Endothelial cell of umbilical vein (primary cell): ENCODE results near the gene CAPN12. TPM values are rescaled to one million over a fixed set of nuclear protein-coding genes. Genes with fewer than 3 reads are reported as not detected.

Experiments used
- BruUV-seq: library from RNA; stranded (reverse); fragments of 400-500 nt; replicated peaks from 2 replicates; lab custom pipeline; 2021; lab: Mats Ljungman, UMichigan
- CTCF ChIA-PET: fragments of 300-600, 350-600 bp; sonication (Branson Sonifier 250); formaldehyde crosslinking; loops from one replicate; lab custom pipeline; 2021; ENCODE audit warnings: antibody characterized with exemption, inconsistent platforms; lab: Charles Lee
- POLR2A ChIA-PET: fragments of 300-600, 350-600 bp; sonication (Branson Sonifier 250); formaldehyde crosslinking; loops from one replicate; lab custom pipeline; 2021; ENCODE audit warnings: antibody characterized with exemption, inconsistent platforms; lab: Charles Lee
- DNase-seq: peaks from one replicate; pipeline ENCODE4 v3.0.0-alpha.2; 2011; ENCODE audit warnings: low read depth, low spot score
- FAIRE-seq: peaks from 2 replicates; lab custom pipeline; 2011; peaks lifted over from hg19 to GRCh38; lab: Jason Lieb, UNC
- H2AFZ ChIP-seq: 2 replicates; pipeline ENCODE4 v1.6.0; 2012; ENCODE audit warnings: low read depth, low read length, control low read depth, inconsistent platforms
- H3K27ac ChIP-seq: 2 replicates; pipeline ENCODE4 v1.5.1; 2011; ENCODE audit warnings: low read depth, mild to moderate bottlenecking, control low read depth, low read length, moderate library complexity; ENCODE audit not compliant: insufficient read depth
- H3K27me3 ChIP-seq, 2 experiments: 2 replicates each; pipeline versions ENCODE4 v1.6.0 to v1.6.1; 2011; ENCODE audit warnings: low read length in 2 of 2, mixed read lengths in 1 of 2; ENCODE audit not compliant: control insufficient read depth in 2 of 2, insufficient read depth in 2 of 2
- H3K36me3 ChIP-seq, 2 experiments: 2 replicates in 1 of 2; 3 replicates in 1 of 2; pipeline ENCODE4 v1.5.1; 2011; ENCODE audit warnings: low read length in 2 of 2, mild to moderate bottlenecking in 1 of 2, moderate library complexity in 1 of 2; ENCODE audit not compliant: control insufficient read depth in 2 of 2, insufficient read depth in 2 of 2; ENCODE audit errors: extremely low read depth in 1 of 2
- H3K4me1 ChIP-seq: 3 replicates; pipeline ENCODE4 v1.5.1; 2011; ENCODE audit warnings: mild to moderate bottlenecking, low read length; ENCODE audit not compliant: control insufficient read depth, insufficient read depth; ENCODE audit errors: extremely low read depth
- H3K4me2 ChIP-seq: 2 replicates; pipeline ENCODE4 v1.6.1; 2011; ENCODE audit warnings: low read length, control low read depth, mixed read lengths; ENCODE audit not compliant: insufficient read depth
- H3K4me3 ChIP-seq, 3 experiments: fragments of 200-600 bp in 1 of 3; sonication (generic), shearing (Covaris generic) in 1 of 3; replicated peaks in 1 of 3; 2 replicates each; pipeline ENCODE4 v1.5.1; 2011 to 2016; ENCODE audit warnings: control low read depth in 3 of 3, low read length in 3 of 3, mild to moderate bottlenecking in 2 of 3, inconsistent platforms in 1 of 3, low read depth in 1 of 3, moderate library complexity in 1 of 3; ENCODE audit not compliant: insufficient read depth in 1 of 3
- H3K79me2 ChIP-seq: 2 replicates; pipeline ENCODE4 v1.6.0; 2012; ENCODE audit warnings: low read length, inconsistent platforms; ENCODE audit not compliant: control insufficient read depth, insufficient read depth
- H3K9ac ChIP-seq: replicated peaks from 2 replicates; pipeline ENCODE3; 2011; ENCODE audit warnings: low read length, control low read depth; ENCODE audit not compliant: insufficient read depth; ENCODE audit errors: extremely low read depth
- H3K9me1 ChIP-seq: replicated peaks from 3 replicates; pipeline ENCODE4 v1.6.0; 2011; ENCODE audit warnings: mild to moderate bottlenecking, low read length; ENCODE audit not compliant: control insufficient read depth, insufficient read depth; ENCODE audit errors: extremely low read depth
- H3K9me3 ChIP-seq: replicated peaks from 2 replicates; pipeline ENCODE4 v1.5.1; 2012; ENCODE audit warnings: low read length, inconsistent platforms; ENCODE audit not compliant: control insufficient read depth, insufficient read depth
- H4K20me1 ChIP-seq: replicated peaks from 2 replicates; pipeline ENCODE3; 2011; ENCODE audit warnings: mild to moderate bottlenecking, low read length; ENCODE audit not compliant: control insufficient read depth, insufficient read depth; ENCODE audit errors: extremely low read depth
- CTCF ChIP-seq, 2 donors: IDR thresholded peaks; 1 replicate in 1 of 2; 2 replicates in 1 of 2; pipeline ENCODE4 v1.5.1; 2011; ENCODE audit warnings: low read length in 2 of 2, mild to moderate bottlenecking in 2 of 2, moderate library complexity in 2 of 2, control low read depth in 1 of 2, inconsistent platforms in 1 of 2, low read depth in 1 of 2; ENCODE audit not compliant: insufficient read depth in 1 of 2; ENCODE audit errors: extremely low read depth in 1 of 2
- EZH2 ChIP-seq: IDR thresholded peaks from 2 replicates; pipeline ENCODE4 v1.6.1; 2012; ENCODE audit warnings: borderline replicate concordance, low read depth, mild to moderate bottlenecking, moderate library complexity, low read length, inconsistent platforms; ENCODE audit not compliant: severe bottlenecking
- FOS ChIP-seq: IDR thresholded peaks from 2 replicates; pipeline ENCODE4 v1.6.1; 2011; ENCODE audit warnings: mild to moderate bottlenecking, low read length, moderate library complexity, borderline replicate concordance; ENCODE audit not compliant: insufficient read depth
- GATA2 ChIP-seq: IDR thresholded peaks from 2 replicates; pipeline ENCODE4 v1.7.0; 2011; ENCODE audit warnings: low read depth, mild to moderate bottlenecking, moderate library complexity, mixed read lengths, low read length; ENCODE audit not compliant: insufficient read length, insufficient read depth
- JUN ChIP-seq: IDR thresholded peaks from 2 replicates; pipeline ENCODE4 v1.6.1; 2011; ENCODE audit warnings: borderline replicate concordance, low read depth; ENCODE audit not compliant: insufficient read length, insufficient read depth
- MYC ChIP-seq: IDR thresholded peaks from one replicate; pipeline ENCODE4 v1.6.1; 2011; ENCODE audit warnings: mild to moderate bottlenecking, low read depth, low read length
- POLR2A ChIP-seq: IDR thresholded peaks from 2 replicates; pipeline ENCODE4 v1.6.1; 2012; ENCODE audit warnings: low read depth, mild to moderate bottlenecking, control low read depth, low read length
- POLR2AphosphoS5 ChIP-seq: IDR thresholded peaks from 2 replicates; pipeline ENCODE4 v1.6.1; 2012; ENCODE audit warnings: low read depth, mild to moderate bottlenecking, control low read depth, low read length, moderate library complexity; ENCODE audit not compliant: insufficient read depth
- dilution Hi-C: fragments of 300-500 bp; cut with MboI; formaldehyde crosslinking; loops from one replicate; pipeline ENCODE4 v1.15.0; 2019; ENCODE audit warnings: low sequenced_read_pairs; ENCODE audit not compliant: extremely low pct_ligation_motif_present
- intact Hi-C: fragments of 100-400 bp; cut with micrococcal nuclease; formaldehyde crosslinking; loops from one replicate; pipeline ENCODE4 v1.10.0; 2022
- polyA plus RNA-seq, 4 experiments: library from polyadenylated mRNA; depleted of rRNA in 3 of 4; stranded (reverse) in 3 of 4; unstranded in 1 of 4; fragments of >200 nt; gene quantifications; 2 replicates each; pipeline versions ENCODE4 v1.2.1 to v1.2.3, GENCODE V29; 2011 to 2012; ENCODE audit warnings: missing spikeins in 1 of 4
- total RNA-seq: library from RNA; stranded (reverse); gene quantifications from 2 replicates; pipeline ENCODE4 v1.2.3, GENCODE V29; 2021
- TF ChIP-seq, protein P1 (sequence below): IDR thresholded peaks from 2 replicates; pipeline ENCODE4 v1.6.1; 2011; ENCODE audit not compliant: insufficient read depth, insufficient read length

The CAPN12 gene
- total and polyA plus RNA-seq, 2 donors (not counting 3 experiments of a cell fraction or from before 2014, with no cell fraction given): 0.35 TPM; not detected in 1

DNA sequence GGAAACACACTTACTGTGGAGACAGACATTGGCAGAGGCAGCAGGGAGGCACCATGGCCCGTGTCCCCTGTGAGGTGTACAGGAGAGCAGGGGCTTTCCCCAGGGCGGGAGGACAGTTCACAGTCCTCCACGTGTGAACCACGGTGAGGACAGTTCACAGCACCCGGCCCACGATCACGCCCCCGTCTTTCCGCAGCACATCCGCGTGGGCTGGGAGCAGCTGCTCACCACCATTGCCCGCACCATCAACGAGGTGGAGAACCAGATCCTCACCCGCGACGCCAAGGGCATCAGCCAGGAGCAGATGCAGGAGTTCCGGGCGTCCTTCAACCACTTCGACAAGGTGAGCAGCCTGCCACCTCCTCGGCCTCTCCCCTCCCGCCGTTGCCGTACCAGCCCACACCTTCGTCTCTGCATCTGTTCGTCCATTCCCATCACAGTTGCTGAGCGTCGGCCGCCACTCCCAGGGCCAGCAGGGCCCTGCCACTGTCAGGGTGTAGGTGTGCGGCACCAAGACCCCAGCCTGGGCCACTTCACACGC is 17.4 kb downstream of the CAPN12 start:
- no peaks in the 10 kb centered on the region for H3K79me2 ChIP-seq
- intact Hi-C loops: no loop called here

More for the DNA sequence above, 17.4 kb downstream of the CAPN12 start:
- H3K9ac ChIP-seq: no peak overlapping the region
- DNase-seq (no peak), FAIRE-seq (no peak)
- CTCF ChIA-PET: no interaction called here
- dilution Hi-C loops: no loop called here
- POLR2A ChIA-PET: no interaction called here
- no peaks in the 10 kb centered on the region for H3K27me3 ChIP-seq
- H3K9me1 ChIP-seq: no peaks in the 10 kb centered on the region
- TF ChIP-seq JUN (no peak), EZH2 (no peak), POLR2AphosphoS5 (no peak), GATA2 (no peak), CTCF (IDR thresholded peaks at IDR 0.05; ENCODE audit: extremely low read depth in 1 of 2, insufficient read depth in 1 of 2, low read depth in 1 of 2, low read length in 2 of 2) (no peak), FOS (no peak), MYC (no peak), POLR2A (no peak)
- TF ChIP-seq, protein P1, sequence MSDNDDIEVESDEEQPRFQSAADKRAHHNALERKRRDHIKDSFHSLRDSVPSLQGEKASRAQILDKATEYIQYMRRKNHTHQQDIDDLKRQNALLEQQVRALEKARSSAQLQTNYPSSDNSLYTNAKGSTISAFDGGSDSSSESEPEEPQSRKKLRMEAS: no peak
- peaks cover 20 to 72% of the 10 kb centered on the region in 2 experiments for H3K36me3 ChIP-seq
- H3K9me3 ChIP-seq: no peaks in the 10 kb centered on the region
- H3K4me2 ChIP-seq: no peak overlapping the region
- no peak overlapping the region for H3K27ac ChIP-seq
- no peaks in the 10 kb centered on the region for H4K20me1 ChIP-seq
- no peaks in the 10 kb centered on the region for H3K4me1 ChIP-seq
- H3K4me3 ChIP-seq: no peak overlapping the region
- BruUV-seq: no TSS peak
- H2AFZ ChIP-seq: no peak overlapping the region
